CD14-positive monocyte (primary cell): Measurements from ENCODE around the gene TMEM198. TPM values are rescaled to one million over a fixed set of nuclear protein-coding genes. Genes with fewer than 3 reads are reported as not detected.

Source experiments
- DNase-seq, 3 donors: peaks; one replicate each; pipeline ENCODE4 v3.0.0-alpha.2; 2011 to 2022
- H2AFZ ChIP-seq: 2 replicates; pipeline ENCODE4 v1.6.0; 2012; ENCODE audit warnings: mild to moderate bottlenecking, low read depth, low read length, inconsistent platforms; ENCODE audit not compliant: insufficient read depth, poor library complexity, severe bottlenecking
- H3K27ac ChIP-seq, 2 donors: 1 replicate in 1 of 2; 2 replicates in 1 of 2; pipeline ENCODE4 v1.5.1; 2012 to 2013; ENCODE audit warnings: low read length in 2 of 2, control low read depth in 1 of 2, inconsistent platforms in 1 of 2, low read depth in 1 of 2, mild to moderate bottlenecking in 1 of 2
- H3K27me3 ChIP-seq, 2 donors: one replicate each; pipeline versions ENCODE4 v1.6.0 to v1.6.1; 2011 to 2013; ENCODE audit warnings: low read length in 2 of 2; ENCODE audit not compliant: control insufficient read depth in 2 of 2, insufficient read depth in 2 of 2
- H3K36me3 ChIP-seq, 2 donors: replicated peaks in 1 of 2; 1 replicate in 1 of 2; 2 replicates in 1 of 2; pipeline versions ENCODE4 v1.5.1 to v1.6.1; 2012 to 2013; ENCODE audit warnings: low read length in 2 of 2, control low read depth in 1 of 2, inconsistent platforms in 1 of 2, mild to moderate bottlenecking in 1 of 2; ENCODE audit not compliant: insufficient read depth in 2 of 2, control insufficient read depth in 1 of 2
- H3K4me1 ChIP-seq, 2 donors: 1 replicate in 1 of 2; 2 replicates in 1 of 2; pipeline versions ENCODE4 v1.5.1 to v1.6.1; 2012 to 2013; ENCODE audit warnings: low read length in 2 of 2, control low read depth in 1 of 2, inconsistent platforms in 1 of 2, mild to moderate bottlenecking in 1 of 2, moderate library complexity in 1 of 2; ENCODE audit not compliant: insufficient read depth in 2 of 2, control insufficient read depth in 1 of 2
- H3K4me2 ChIP-seq: replicated peaks from 2 replicates; pipeline ENCODE3; 2012; ENCODE audit warnings: low read length, moderate library complexity, mild to moderate bottlenecking; ENCODE audit not compliant: poor library complexity, severe bottlenecking; ENCODE audit errors: extremely low read depth
- H3K4me3 ChIP-seq, 3 experiments: fragments of 200-600 bp in 1 of 3; sonication (generic) in 1 of 3; replicated peaks in 1 of 3; 1 replicate in 2 of 3; 2 replicates in 1 of 3; pipeline ENCODE4 v1.5.1; 2011 to 2013; ENCODE audit warnings: low read length in 3 of 3, mild to moderate bottlenecking in 3 of 3, control low read depth in 2 of 3, low read depth in 2 of 3, inconsistent platforms in 1 of 3, moderate library complexity in 1 of 3
- H3K79me2 ChIP-seq: 2 replicates; pipeline ENCODE4 v1.6.0; 2012; ENCODE audit warnings: mild to moderate bottlenecking, control low read depth, inconsistent platforms, low read length, moderate library complexity; ENCODE audit not compliant: insufficient read depth
- H3K9ac ChIP-seq: 2 replicates; pipeline ENCODE4 v1.6.0; 2017; ENCODE audit warnings: low read length, mild to moderate bottlenecking; ENCODE audit not compliant: insufficient read depth, poor library complexity, severe bottlenecking
- H3K9me3 ChIP-seq, 2 donors: replicated peaks in 1 of 2; 1 replicate in 1 of 2; 2 replicates in 1 of 2; pipeline versions ENCODE4 v1.5.1 to v1.6.1; 2012 to 2013; ENCODE audit warnings: low read length in 2 of 2, control low read depth in 1 of 2; ENCODE audit not compliant: control insufficient read depth in 1 of 2, insufficient read depth in 1 of 2
- H4K20me1 ChIP-seq: 2 replicates; pipeline ENCODE4 v1.6.0; 2012; ENCODE audit warnings: mild to moderate bottlenecking, low read length, control low read depth, moderate library complexity; ENCODE audit not compliant: insufficient read depth
- H3K27ac Mint-ChIP-seq, 7 donors: one replicate each; pipeline ENCODE4 v1.8.0; 2020; ENCODE audit warnings: mild to moderate bottlenecking in 7 of 7, mixed read lengths in 7 of 7, moderate library complexity in 6 of 7, inconsistent platforms in 2 of 7
- H3K27me3 Mint-ChIP-seq, 3 donors: one replicate each; pipeline ENCODE4 v1.8.0; 2021 to 2022; ENCODE audit warnings: low read depth in 3 of 3, mild to moderate bottlenecking in 3 of 3, mixed read lengths in 3 of 3, moderate library complexity in 3 of 3, inconsistent platforms in 1 of 3
- H3K36me3 Mint-ChIP-seq, 2 donors: one replicate each; pipeline ENCODE4 v1.8.0; 2020; ENCODE audit warnings: mixed read lengths in 2 of 2, inconsistent platforms in 1 of 2, mild to moderate bottlenecking in 1 of 2
- H3K4me1 Mint-ChIP-seq: one replicate; pipeline ENCODE4 v1.8.0; 2020; ENCODE audit warnings: mild to moderate bottlenecking, mixed read lengths
- H3K4me3 Mint-ChIP-seq, 2 donors: one replicate each; pipeline ENCODE4 v1.8.0; 2020; ENCODE audit warnings: mild to moderate bottlenecking in 2 of 2, mixed read lengths in 2 of 2, moderate library complexity in 1 of 2
- H3K9me3 Mint-ChIP-seq, 7 donors: one replicate each; pipeline ENCODE4 v1.8.0; 2020 to 2022; ENCODE audit warnings: mixed read lengths in 7 of 7, mild to moderate bottlenecking in 6 of 7, moderate library complexity in 6 of 7, inconsistent platforms in 2 of 7
- CTCF ChIP-seq: fragments of 200-600 bp; IDR thresholded peaks from one replicate; pipeline ENCODE4 v1.8.0; 2022; ENCODE audit warnings: antibody characterized with exemption, mild to moderate bottlenecking
- WGBS: methylation state at CpG from one replicate; pipeline ENCODE4 v1.1.5; 2013; ENCODE audit warnings: missing lambda C conversion rate; ENCODE audit not compliant: insufficient coverage; 5-methylcytosine and 5-hydroxymethylcytosine counted together
- intact Hi-C, 2 donors: fragments of 100-400 bp; cut with micrococcal nuclease; formaldehyde crosslinking; loops; one replicate each; pipeline versions ENCODE4 v1.15.0 to v1.15.1; 2023
- polyA plus RNA-seq, 3 donors: library from polyadenylated mRNA; depleted of rRNA in 1 of 3; unstranded in 2 of 3; stranded (reverse) in 1 of 3; fragments of 300-500 nt in 2 of 3; fragments of >200 nt in 1 of 3; fragmentation: Illumina TruSeq in 2 of 3; gene quantifications; 1 replicate in 2 of 3; 2 replicates in 1 of 3; pipeline ENCODE4 v1.2.3, GENCODE V29; 2012 to 2021

Gene TMEM198
- polyA plus RNA-seq, 3 donors: not detected

DNA sequence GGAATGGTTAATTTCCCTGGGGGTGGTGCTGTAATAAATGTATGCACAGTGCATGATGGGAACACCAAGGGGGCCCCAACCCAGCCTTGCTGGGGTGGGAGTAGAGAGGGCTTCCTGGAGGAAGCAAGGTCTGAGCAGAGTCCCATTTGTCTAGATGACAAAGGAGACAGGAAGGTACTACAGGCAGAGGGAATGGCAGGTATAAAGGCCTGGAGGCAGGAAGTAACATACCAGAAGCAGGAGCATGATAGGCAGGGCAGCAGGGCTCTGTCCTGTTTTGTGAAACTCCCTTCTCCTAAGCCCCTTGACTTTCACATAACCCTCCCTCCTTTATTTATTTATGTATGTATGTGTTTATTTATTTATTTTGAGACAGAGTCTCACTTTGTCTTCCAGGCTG, 41.2 kb upstream of the TMEM198 start:
- Histone ChIP-seq H3K79me2 (peaks cover 11% of the 10 kb centered on the region), H3K27me3 (peaks cover 0 to under 1% of the 10 kb centered on the region in 2 donors), H4K20me1 (no peaks in the 10 kb centered on the region), H2AFZ (no peak overlapping the region), H3K9ac (no peak overlapping the region), H3K36me3 (peaks cover 44 to 67% of the 10 kb centered on the region in 2 donors), H3K27ac (no peak overlapping the region), H3K4me2 (no peak overlapping the region), H3K9me3 (no peaks in the 10 kb centered on the region), H3K4me3 (no peak overlapping the region), H3K4me1 (peaks cover 16 to 24% of the 10 kb centered on the region in 2 donors)
- DNase-seq: no peak
- Mint-ChIP-seq H3K4me1 (peaks cover 20% of the 10 kb centered on the region), H3K9me3 (peaks cover 0 to 1% (median 0%) of the 10 kb centered on the region in 7 donors), H3K4me3 (no peak overlapping the region), H3K27ac (peak overlapping the region in 2 of 7 donors; percentile 23 to 50), H3K27me3 (peaks cover 2 to 6% (median 2%) of the 10 kb centered on the region in 3 donors), H3K36me3 (peaks cover 52 to 60% of the 10 kb centered on the region in 2 donors)
- intact Hi-C loops: loop anchor here in 1 of 2 donors (5.0 kb wide), 1 partner anchor 40 kb away; the partner anchor contains the start of genes CHPF and TMEM198
- TF ChIP-seq CTCF: no peak

DNA sequence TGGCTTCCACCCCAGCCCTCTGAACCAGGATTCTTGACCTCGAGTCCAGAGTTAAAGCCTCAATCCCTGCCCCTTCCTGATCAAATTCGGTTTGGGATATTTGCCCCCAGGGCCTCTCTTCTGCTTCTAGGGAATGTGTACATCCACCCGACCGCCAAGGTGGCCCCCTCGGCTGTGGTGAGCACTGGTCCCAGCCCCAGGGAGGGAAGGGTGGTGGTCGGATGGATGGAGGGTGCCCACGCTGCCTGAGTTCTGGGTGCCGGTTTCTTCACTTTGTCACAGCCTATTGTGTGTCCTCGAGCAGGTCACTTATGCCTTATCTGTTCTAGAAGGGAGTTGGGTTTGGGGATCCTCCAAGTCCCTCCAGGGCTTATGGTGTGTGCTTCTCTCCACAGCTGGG, 38.2 kb upstream of the TMEM198 start:
- TF ChIP-seq CTCF: no peak
- peaks cover 0 to 8% (median 5%) of the 10 kb centered on the region in 7 donors for H3K9me3 Mint-ChIP-seq
- H3K27me3 Mint-ChIP-seq: peaks cover 17 to 27% (median 24%) of the 10 kb centered on the region in 3 donors
- H3K4me2 ChIP-seq: no peak overlapping the region
- H3K9ac ChIP-seq: no peak overlapping the region
- peaks cover 44 to 67% of the 10 kb centered on the region in 2 donors for H3K36me3 ChIP-seq
- WGBS: 96% methylated on average over 9 of the region's 9 CpGs
- no peaks in the 10 kb centered on the region for H3K4me1 ChIP-seq
- no peak for DNase-seq
- peaks cover 0 to 6% of the 10 kb centered on the region in 2 donors for H3K9me3 ChIP-seq
- H3K36me3 Mint-ChIP-seq: peaks cover 56 to 65% of the 10 kb centered on the region in 2 donors
- H3K79me2 ChIP-seq: no peaks in the 10 kb centered on the region
- H3K4me3 Mint-ChIP-seq: no peak overlapping the region
- peak overlapping the region in 1 of 7 donors; percentile 42 for H3K27ac Mint-ChIP-seq
- H3K27me3 ChIP-seq: peaks cover 5 to 21% of the 10 kb centered on the region in 2 donors
- H3K4me3 ChIP-seq: no peak overlapping the region
- H4K20me1 ChIP-seq: peaks cover 6% of the 10 kb centered on the region
- peaks cover 14% of the 10 kb centered on the region for H3K4me1 Mint-ChIP-seq
- no peak overlapping the region for H2AFZ ChIP-seq
- intact Hi-C loops: no loop called here
- H3K27ac ChIP-seq: no peak overlapping the region
